ENCODE measurements around the gene IL5. TPM values are rescaled to one million over a fixed set of nuclear protein-coding genes. Genes with fewer than 3 reads are reported as not detected.

IL5 gene
- total and polyA plus RNA-seq, 2 of the 4 experiments (the other 2 are of a cell fraction) = not detected

- Histone ChIP-seq H2AFZ (replicated peaks; ENCODE audit: low read length, poor library complexity) (peak overlapping the region; percentile 96), H3K23ac (ENCODE audit: low read depth, low read length) (peak overlapping the region; percentile 88; the same call in 1 of the 2 replicates), H3K18ac (ENCODE audit: low read depth, low read length) (peak overlapping the region; percentile 1; the same call in 1 of the 2 replicates), H3K36me3 (ENCODE audit: control insufficient read depth, insufficient read depth, low read length) (no peaks in the 10 kb centered on the region; the same call in 1 of the 2 replicates), H3K9me1 (ENCODE audit: insufficient read depth, low read length) (peaks cover 4% of the 10 kb centered on the region; the same call in 1 of the 2 replicates), H3K14ac (replicated peaks; ENCODE audit: low read depth, low read length) (peak overlapping the region; percentile 81), H3K79me1 (ENCODE audit: low read depth in 1 of 2, low read length in 2 of 2) (peaks cover 9 to 29% of the 10 kb centered on the region in 2 experiments), H2AK5ac (ENCODE audit: low read depth, low read length) (0 out of 2 replicates have a peak overlapping the region, but pooled peaks have one; percentile 20), H3K56ac (ENCODE audit: extremely low read depth, insufficient read depth, low read length) (peak overlapping the region; percentile 67), H3K9me3 (ENCODE audit: control insufficient read depth, insufficient read depth, low read length) (no peaks in the 10 kb centered on the region), H4K91ac (ENCODE audit: insufficient read depth, low read depth, low read length) (peak overlapping the region; percentile 95), H3K27ac (ENCODE audit: insufficient read depth, low read length) (peak overlapping the region; percentile 68), H3K4ac (ENCODE audit: low read depth, low read length) (peak overlapping the region; percentile 95), H2BK15ac (ENCODE audit: low read depth, low read length) (no peak overlapping the region), H3K4me3 (ENCODE audit: insufficient read depth, low read depth, low read length) (peak overlapping the region; percentile 65), H2BK120ac (ENCODE audit: low read depth, low read length) (0 out of 2 replicates have a peak overlapping the region, but pooled peaks have one; percentile 79), H2BK20ac (ENCODE audit: low read depth, low read length) (0 out of 2 replicates have a peak overlapping the region, but pooled peaks have one; percentile 2), H4K8ac (ENCODE audit: low read depth in 2 of 2, low read length in 2 of 2) (peak overlapping the region; percentile 94 to 100), H3K9ac (ENCODE audit: low read depth, low read length) (peak overlapping the region; percentile 74), H3K4me1 (ENCODE audit: control insufficient read depth, insufficient read depth, low read length) (no peaks in the 10 kb centered on the region; the same call in none of the 2 replicates), H3K27me3 (ENCODE audit: control insufficient read depth, insufficient read depth, low read length) (no peaks in the 10 kb centered on the region), H4K20me1 (ENCODE audit: insufficient read depth, low read length) (no peaks in the 10 kb centered on the region), H2BK5ac (ENCODE audit: low read depth, low read length, poor library complexity, severe bottlenecking) (no peak overlapping the region), H3K4me2 (ENCODE audit: low read depth, low read length) (peak overlapping the region; percentile 83), H2AK9ac (replicated peaks; ENCODE audit: low read depth, low read length, poor library complexity) (peak overlapping the region; percentile 86), H4K5ac (ENCODE audit: low read depth, low read length) (peak overlapping the region; percentile 100)
- intact Hi-C loops (cut with micrococcal nuclease) (loop anchor here (5.0 kb wide), 1 partner anchor 50 kb away; no protein-coding TSS in a partner anchor), in situ Hi-C loops (cut with MboI; ENCODE audit: low sequenced_read_pairs) (no loop called here), dilution Hi-C loops (cut with HindIII; ENCODE audit: low sequenced_read_pairs, unreplicated experiment) (no loop called here)
- TF ChIP-seq RFX5 (IDR thresholded peaks at IDR 0.05; ENCODE audit: low read depth, low read length) (no peak), FOS (IDR thresholded peaks at IDR 0.05; ENCODE audit: low read depth, low read length) (no peak), SMC3 (IDR thresholded peaks at IDR 0.05; ENCODE audit: low read depth, low read length) (no peak), CHD1 (IDR thresholded peaks at IDR 0.05; ENCODE audit: low read depth, low read length) (no peak), BHLHE40 (IDR thresholded peaks at IDR 0.05; ENCODE audit: low read depth, low read length) (no peak), ELK1 (IDR thresholded peaks at IDR 0.05; ENCODE audit: borderline replicate concordance, low read depth, low read length) (no peak), RCOR1 (IDR thresholded peaks at IDR 0.05; ENCODE audit: insufficient replicate concordance, low read length) (no peak), NFE2L2 (IDR thresholded peaks at IDR 0.05; ENCODE audit: low read depth, low read length) (no peak), POLR2A (IDR thresholded peaks at IDR 0.05; ENCODE audit: low read depth, low read length) (no peak)
- ChIA-PET POLR2A (ENCODE audit: unreplicated experiment) (interaction anchor here (1.2 kb wide), 1 partner anchor 13 kb away, joined by 3 read pairs; no protein-coding TSS in a partner anchor), CTCF (interaction anchor here (1.1 kb wide), 1 partner anchor 52 kb away, joined by 3 read pairs; no protein-coding TSS in a partner anchor)
- BruUV-seq (replicated peaks) = no TSS peak
- DNase-seq (peak; percentile 29), ATAC-seq (ENCODE audit: low read depth) (peak; percentile 28)
- 11% methylated on average over 3 of the region's 15 CpGs; no CpG with 5 or more reads in 1 of the 2 experiments for WGBS, 2 experiments (ENCODE audit: extremely low coverage in 2 of 2, insufficient read length in 1 of 2)
These were observed 14.3 kb upstream of the IL5 start for GRCh38 chr5:132557478-132558172.

Measured in IMR-90 (cell line).